MM.1S (cell line): Measurements from ENCODE around the gene CYTH4.

Source experiments
- DNase-seq: peaks from one replicate; pipeline ENCODE4 v3.0.0-alpha.2; 2015
- H2AFZ ChIP-seq: fragments of 300-600 bp; sonication (generic); 2 replicates; pipeline ENCODE4 v1.6.0; 2016; ENCODE audit warnings: antibody characterized with exemption, low read length
- H3F3A ChIP-seq: fragments of 300-600 bp; sonication (generic); 2 replicates; pipeline ENCODE4 v1.6.1; 2016; ENCODE audit warnings: mild to moderate bottlenecking, antibody characterized with exemption, low read length, moderate library complexity, mixed read lengths; ENCODE audit not compliant: insufficient read depth
- H3K27ac ChIP-seq: fragments of 300-600 bp; sonication (generic); 2 replicates; pipeline ENCODE4 v1.5.1; 2016; ENCODE audit warnings: mild to moderate bottlenecking, low read length
- H3K27me3 ChIP-seq: fragments of 300-600 bp; sonication (generic); replicated peaks from 2 replicates; pipeline ENCODE4 v1.6.0; 2016; ENCODE audit warnings: low read length; ENCODE audit not compliant: insufficient read depth
- H3K36me3 ChIP-seq: fragments of 300-600 bp; sonication (generic); replicated peaks from 2 replicates; pipeline ENCODE4 v1.6.1; 2016; ENCODE audit warnings: mild to moderate bottlenecking, low read length, mixed read lengths; ENCODE audit not compliant: insufficient read depth
- H3K4me1 ChIP-seq: fragments of 300-600 bp; sonication (generic); 2 replicates; pipeline ENCODE4 v1.6.1; 2016; ENCODE audit warnings: low read length, mixed read lengths
- H3K4me2 ChIP-seq: fragments of 300-600 bp; sonication (generic); 2 replicates; pipeline ENCODE4 v1.6.0; 2016; ENCODE audit warnings: low read depth, low read length
- H3K4me3 ChIP-seq: fragments of 300-600 bp; sonication (generic); 2 replicates; pipeline ENCODE4 v1.5.1; 2016; ENCODE audit warnings: low read length, mixed read lengths
- H3K79me2 ChIP-seq: fragments of 300-600 bp; sonication (generic); 2 replicates; pipeline ENCODE4 v1.6.1; 2016; ENCODE audit warnings: mixed run types, low read length, mixed read lengths
- H3K9ac ChIP-seq: fragments of 300-600 bp; sonication (generic); 2 replicates; pipeline ENCODE4 v1.6.1; 2016; ENCODE audit warnings: low read length, mixed read lengths
- H3K9me2 ChIP-seq: fragments of 300-600 bp; sonication (generic); replicated peaks from 2 replicates; pipeline ENCODE4 v1.6.1; 2016; ENCODE audit warnings: mild to moderate bottlenecking, low read length, mixed read lengths; ENCODE audit not compliant: insufficient read depth
- H3K9me3 ChIP-seq: fragments of 300-600 bp; sonication (generic); replicated peaks from 2 replicates; pipeline ENCODE4 v1.6.1; 2016; ENCODE audit warnings: mild to moderate bottlenecking, low read length, mixed read lengths; ENCODE audit not compliant: insufficient read depth
- H4K20me1 ChIP-seq: fragments of 300-600 bp; sonication (generic); 2 replicates; pipeline ENCODE4 v1.6.1; 2016; ENCODE audit warnings: mild to moderate bottlenecking, low read length, moderate library complexity, mixed read lengths; ENCODE audit not compliant: insufficient read depth
- EZH2 ChIP-seq: fragments of 300-600 bp; sonication (generic); optimal IDR thresholded peaks from 2 replicates; pipeline ENCODE3; 2017; ENCODE audit warnings: low read depth, mild to moderate bottlenecking, antibody characterized with exemption, low read length, mixed read lengths
- EZH2phosphoT487 ChIP-seq: fragments of 300-600 bp; sonication (generic); IDR thresholded peaks from 2 replicates; pipeline ENCODE4 v1.6.1; 2018; ENCODE audit warnings: antibody characterized with exemption, low read length
- TF ChIP-seq, protein P1 (sequence below): fragments of 300-600 bp; sonication (generic); IDR thresholded peaks from 2 replicates; pipeline ENCODE4 v1.5.1; 2016; ENCODE audit warnings: antibody characterized with exemption, low read length, mixed read lengths

CYTH4 gene

DNA sequence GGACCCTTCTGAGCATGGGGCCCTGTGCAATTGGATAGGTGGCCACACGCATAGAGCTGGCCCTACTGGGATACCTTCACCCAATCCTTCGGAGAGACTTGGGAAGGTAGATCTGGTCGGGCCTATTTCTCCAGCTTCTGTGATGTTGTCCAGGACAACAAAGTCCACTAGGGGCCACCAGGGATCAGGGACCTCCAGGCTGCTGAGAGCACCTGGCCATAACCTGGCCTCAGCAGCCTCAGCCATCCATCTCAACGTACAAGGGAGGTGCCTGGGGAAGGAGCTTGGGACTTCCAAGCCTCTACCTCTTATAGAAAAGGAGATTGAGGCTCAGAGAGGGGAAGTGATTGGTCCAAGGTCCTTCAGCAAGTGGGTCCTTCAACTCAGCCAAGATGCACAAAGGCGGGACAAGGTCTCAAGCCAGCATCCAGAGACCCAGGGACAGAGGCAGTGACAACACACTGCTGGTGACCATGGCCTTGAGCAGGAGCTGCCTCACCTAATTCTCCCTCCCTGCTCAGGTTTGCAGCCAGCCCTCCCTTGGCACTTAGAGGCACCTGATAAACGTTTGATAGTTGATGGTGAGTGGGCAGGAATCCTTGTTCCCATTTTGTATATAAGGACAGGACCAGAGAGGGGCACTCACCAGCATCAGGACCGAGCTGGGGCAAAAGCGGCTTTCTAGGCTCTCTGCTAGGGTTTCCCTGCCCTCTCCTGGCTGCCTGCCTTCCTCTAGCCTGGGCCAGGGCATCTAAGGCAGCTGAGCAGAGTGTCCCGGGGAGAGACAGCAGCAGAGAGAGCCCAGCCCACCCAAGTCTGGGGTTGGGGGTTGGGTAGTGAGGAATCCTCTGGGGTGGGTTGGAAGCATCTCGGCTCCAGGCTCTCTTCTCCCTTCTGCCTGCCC is 42.7 kb upstream of the CYTH4 start:
- H3K27ac ChIP-seq: peak overlapping the region; percentile 14; the same call in 1 of the 2 replicates
- H4K20me1 ChIP-seq: 0 out of 2 replicates have a peak, but pooled peaks cover 4% of the 10 kb centered on the region
- peaks cover 19% of the 10 kb centered on the region for H3K36me3 ChIP-seq

DNA sequence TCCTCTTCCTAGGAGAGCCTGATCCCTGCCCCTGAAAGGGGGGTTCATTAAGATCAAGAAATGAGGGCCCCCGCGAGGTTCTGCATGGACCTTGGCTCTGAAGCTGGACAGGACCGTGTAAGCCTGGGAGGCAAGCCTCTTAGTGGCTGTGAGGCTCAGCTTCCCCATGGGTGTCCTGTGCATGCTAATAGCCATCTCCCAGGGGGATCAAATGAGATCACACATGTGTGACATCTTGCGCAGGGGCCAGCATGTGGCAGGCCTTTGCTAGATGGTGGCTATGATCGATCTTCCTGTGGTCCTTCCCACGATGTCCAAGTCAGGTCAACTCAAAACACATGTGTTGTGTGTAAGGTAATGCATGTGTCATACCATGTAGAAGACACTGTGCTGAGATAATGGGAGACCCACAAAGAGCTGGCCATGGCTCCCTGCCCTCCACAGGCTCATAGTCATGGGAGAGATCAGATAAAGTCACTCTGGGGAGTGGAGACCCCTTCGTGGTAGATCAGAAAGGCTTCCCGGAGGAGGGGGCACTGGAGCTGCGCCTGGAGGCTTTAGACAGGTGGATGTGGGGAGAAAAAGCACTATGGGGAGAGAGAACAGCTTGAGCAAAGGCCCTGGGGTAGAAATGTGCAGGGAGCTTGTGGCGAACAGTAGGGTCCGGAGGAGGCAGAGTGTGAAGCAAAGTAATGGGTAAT is 41.9 kb upstream of the CYTH4 start:
- no peaks in the 10 kb centered on the region for H3K27me3 ChIP-seq
- H3K4me1 ChIP-seq: peaks cover 69% of the 10 kb centered on the region
- peak overlapping the region; percentile 26; the same call in 1 of the 2 replicates for H3K27ac ChIP-seq
- peaks cover 70% of the 10 kb centered on the region for H3F3A ChIP-seq
- TF ChIP-seq EZH2phosphoT487 (no peak), EZH2 (no peak)
- TF ChIP-seq, protein P1, sequence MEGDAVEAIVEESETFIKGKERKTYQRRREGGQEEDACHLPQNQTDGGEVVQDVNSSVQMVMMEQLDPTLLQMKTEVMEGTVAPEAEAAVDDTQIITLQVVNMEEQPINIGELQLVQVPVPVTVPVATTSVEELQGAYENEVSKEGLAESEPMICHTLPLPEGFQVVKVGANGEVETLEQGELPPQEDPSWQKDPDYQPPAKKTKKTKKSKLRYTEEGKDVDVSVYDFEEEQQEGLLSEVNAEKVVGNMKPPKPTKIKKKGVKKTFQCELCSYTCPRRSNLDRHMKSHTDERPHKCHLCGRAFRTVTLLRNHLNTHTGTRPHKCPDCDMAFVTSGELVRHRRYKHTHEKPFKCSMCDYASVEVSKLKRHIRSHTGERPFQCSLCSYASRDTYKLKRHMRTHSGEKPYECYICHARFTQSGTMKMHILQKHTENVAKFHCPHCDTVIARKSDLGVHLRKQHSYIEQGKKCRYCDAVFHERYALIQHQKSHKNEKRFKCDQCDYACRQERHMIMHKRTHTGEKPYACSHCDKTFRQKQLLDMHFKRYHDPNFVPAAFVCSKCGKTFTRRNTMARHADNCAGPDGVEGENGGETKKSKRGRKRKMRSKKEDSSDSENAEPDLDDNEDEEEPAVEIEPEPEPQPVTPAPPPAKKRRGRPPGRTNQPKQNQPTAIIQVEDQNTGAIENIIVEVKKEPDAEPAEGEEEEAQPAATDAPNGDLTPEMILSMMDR: no peak
- no peak for DNase-seq
- H3K4me2 ChIP-seq: peak overlapping the region; percentile 26; the same call in 1 of the 2 replicates
- H3K4me3 ChIP-seq: no peak overlapping the region
- no peaks in the 10 kb centered on the region for H3K9me3 ChIP-seq
- H4K20me1 ChIP-seq: 0 out of 2 replicates have a peak, but pooled peaks cover 4% of the 10 kb centered on the region
- no peaks in the 10 kb centered on the region for H3K9me2 ChIP-seq
- H3K36me3 ChIP-seq: peaks cover 19% of the 10 kb centered on the region
- peaks cover 89% of the 10 kb centered on the region for H3K79me2 ChIP-seq
- H2AFZ ChIP-seq: no peak overlapping the region
- H3K9ac ChIP-seq: no peak overlapping the region

More for the DNA sequence above, 42.7 kb upstream of the CYTH4 start:
- H3K27me3 ChIP-seq: no peaks in the 10 kb centered on the region
- H3K9me2 ChIP-seq: no peaks in the 10 kb centered on the region
- H3K9ac ChIP-seq: no peak overlapping the region; the same call in 1 of the 2 replicates
- no peak overlapping the region for H2AFZ ChIP-seq
- TF ChIP-seq EZH2: no peak
- TF ChIP-seq EZH2phosphoT487: no peak
- TF ChIP-seq, protein P1: no peak
- DNase-seq: no peak
- H3K79me2 ChIP-seq: peaks cover 97% of the 10 kb centered on the region
- H3K4me3 ChIP-seq: no peak overlapping the region
- H3F3A ChIP-seq: peaks cover 70% of the 10 kb centered on the region
- peak overlapping the region; percentile 26; the same call in 1 of the 2 replicates for H3K4me2 ChIP-seq
- H3K4me1 ChIP-seq: peaks cover 70% of the 10 kb centered on the region
- no peaks in the 10 kb centered on the region for H3K9me3 ChIP-seq

DNA sequence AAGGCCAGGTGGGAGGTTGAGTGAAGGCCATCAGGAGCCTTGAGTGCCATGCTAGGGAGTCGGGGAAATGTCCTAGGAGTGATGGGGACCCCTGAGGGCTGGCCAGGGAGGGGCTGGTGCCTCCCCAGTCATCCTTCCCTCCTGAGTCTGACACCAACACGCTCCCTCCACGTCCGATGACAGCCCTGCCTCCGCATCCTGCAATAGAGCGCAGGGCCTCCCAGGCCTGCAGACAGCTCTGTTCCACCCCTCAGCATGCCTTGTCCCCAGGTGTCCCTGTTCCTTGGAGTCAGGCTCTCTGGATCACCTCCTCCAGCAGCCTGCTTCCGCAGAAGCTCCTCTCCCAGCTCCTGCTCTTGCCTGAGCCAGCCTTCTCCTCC is 41.4 kb upstream of the CYTH4 start:
- peak overlapping the region; percentile 93; the same call in 1 of the 2 replicates for H3K27ac ChIP-seq
- H3K9me3 ChIP-seq: no peaks in the 10 kb centered on the region
- H4K20me1 ChIP-seq: 0 out of 2 replicates have a peak, but pooled peaks cover 4% of the 10 kb centered on the region
- H3K79me2 ChIP-seq: peaks cover 84% of the 10 kb centered on the region
- H3K4me2 ChIP-seq: peak overlapping the region; percentile 98
- no peaks in the 10 kb centered on the region for H3K27me3 ChIP-seq
- TF ChIP-seq EZH2phosphoT487 (no peak), EZH2 (no peak)
- TF ChIP-seq, protein P1: no peak
- H3K4me3 ChIP-seq: no peak overlapping the region
- peaks cover 64% of the 10 kb centered on the region for H3K4me1 ChIP-seq
- peaks cover 70% of the 10 kb centered on the region for H3F3A ChIP-seq
- no peaks in the 10 kb centered on the region for H3K9me2 ChIP-seq
- peak overlapping the region; percentile 91; the same call in 1 of the 2 replicates for H3K9ac ChIP-seq
- no peak for DNase-seq
- H2AFZ ChIP-seq: no peak overlapping the region
- H3K36me3 ChIP-seq: peaks cover 19% of the 10 kb centered on the region
